HG02610 (cell line): ENCODE data around the gene RELL1.

ENCODE experiments used
- ATAC-seq: cut with Tn5 transposase; IDR thresholded peaks from one replicate; pipeline ENCODE4 v1.9.1; 2021; ENCODE audit warnings: mild to moderate bottlenecking, moderate library complexity; ENCODE audit not compliant: unreplicated experiment

Gene RELL1

GRCh38 chr4:37686373-37687193, at the start of gene RELL1:
Gene RELL1 (minus strand): TSS chr4:37686376. CDS start chr4:37686287, 89 bp downstream.
- ATAC-seq, result peak; percentile 84

GRCh38 chr4:37735578-37735977, 49.4 kb upstream of the RELL1 start:
- no peak for ATAC-seq

- ATAC-seq, result no peak
Measured at GRCh38 chr4:37734989-37735388, 48.8 kb upstream of the RELL1 start.

- no peak for ATAC-seq
Measured at GRCh38 chr4:37733240-37733867, 47.2 kb upstream of the RELL1 start.

GRCh38 chr4:37732526-37733186, 46.5 kb upstream of the RELL1 start:
- peak; percentile 98 for ATAC-seq

- ATAC-seq, result no peak
Measured at GRCh38 chr4:37729649-37730004, 43.5 kb upstream of the RELL1 start.

GRCh38 chr4:37728064-37728463, 41.9 kb upstream of the RELL1 start:
- ATAC-seq, result no peak

- no peak for ATAC-seq
Measured at GRCh38 chr4:37727635-37728034, 41.5 kb upstream of the RELL1 start.

GRCh38 chr4:37726666-37727065, 40.5 kb upstream of the RELL1 start:
- no peak for ATAC-seq

GRCh38 chr4:37725718-37726117, 39.5 kb upstream of the RELL1 start:
- peak; percentile 44 for ATAC-seq

- no peak for ATAC-seq
Measured at GRCh38 chr4:37723067-37723466, 36.9 kb upstream of the RELL1 start.

GRCh38 chr4:37721995-37722638, 35.9 kb upstream of the RELL1 start:
- ATAC-seq, result no peak

GRCh38 chr4:37719021-37719420, 32.8 kb upstream of the RELL1 start:
- no peak for ATAC-seq

GRCh38 chr4:37717576-37717975, 31.4 kb upstream of the RELL1 start:
- no peak for ATAC-seq

- peak; percentile 89 for ATAC-seq
Measured at GRCh38 chr4:37715889-37716402, 29.8 kb upstream of the RELL1 start.

- no peak for ATAC-seq
Measured at GRCh38 chr4:37710491-37710890, 24.3 kb upstream of the RELL1 start.

- no peak for ATAC-seq
Measured at GRCh38 chr4:37706032-37706431, 19.9 kb upstream of the RELL1 start.

- no peak for ATAC-seq
Measured at GRCh38 chr4:37705571-37705970, 19.4 kb upstream of the RELL1 start.

GRCh38 chr4:37699868-37700481, 13.8 kb upstream of the RELL1 start:
- no peak for ATAC-seq

GRCh38 chr4:37697566-37697965, 11.4 kb upstream of the RELL1 start:
- ATAC-seq, result no peak
